ENCODE measurements around the gene ODAD2.

Gene ODAD2

DNA sequence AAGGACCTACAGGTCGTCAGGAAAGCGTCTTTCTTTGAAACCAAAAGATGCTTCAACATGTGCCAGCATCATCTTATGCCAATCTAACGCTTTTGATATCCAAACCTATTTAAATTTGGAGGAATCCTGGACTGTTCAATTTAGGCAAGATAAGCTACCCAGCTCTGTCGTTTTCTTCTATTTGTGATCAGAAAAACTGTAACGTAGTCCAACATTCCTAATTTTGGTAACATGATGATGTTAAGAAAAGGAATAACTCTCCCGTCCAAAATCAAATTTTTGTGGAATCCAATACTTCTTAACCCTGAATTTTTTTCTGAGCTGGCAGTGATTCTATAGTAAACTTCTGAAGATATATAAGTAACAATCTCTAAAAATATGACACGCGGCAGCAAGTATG, 160.0 kb downstream of the ODAD2 start:
- no peak for DNase-seq (ENCODE audit: low read depth)

DNA sequence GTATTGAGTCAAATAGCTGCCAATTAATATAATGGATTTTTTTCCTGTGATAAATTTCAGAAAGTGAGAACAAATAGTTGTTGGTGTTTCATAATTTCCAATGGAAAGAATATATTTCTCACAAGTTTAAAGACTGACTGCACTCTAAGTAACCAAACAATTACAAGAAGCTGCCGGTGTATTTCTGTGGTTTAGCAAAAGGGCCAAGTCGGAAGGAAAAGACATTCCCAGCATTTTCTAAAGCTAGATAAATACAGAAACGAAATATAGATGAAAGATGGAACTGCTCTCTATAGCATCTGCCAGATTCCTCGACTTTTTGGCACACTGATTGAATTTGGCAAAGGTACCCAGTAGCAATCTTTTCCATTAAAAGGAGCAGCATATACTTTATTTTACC, 160.5 kb downstream of the ODAD2 start:
- no peak for DNase-seq (ENCODE audit: low read depth)

GRCh38 chr10:27834476-27834875, 164.4 kb downstream of the ODAD2 start:
- no peak for DNase-seq (ENCODE audit: low read depth)

DNA sequence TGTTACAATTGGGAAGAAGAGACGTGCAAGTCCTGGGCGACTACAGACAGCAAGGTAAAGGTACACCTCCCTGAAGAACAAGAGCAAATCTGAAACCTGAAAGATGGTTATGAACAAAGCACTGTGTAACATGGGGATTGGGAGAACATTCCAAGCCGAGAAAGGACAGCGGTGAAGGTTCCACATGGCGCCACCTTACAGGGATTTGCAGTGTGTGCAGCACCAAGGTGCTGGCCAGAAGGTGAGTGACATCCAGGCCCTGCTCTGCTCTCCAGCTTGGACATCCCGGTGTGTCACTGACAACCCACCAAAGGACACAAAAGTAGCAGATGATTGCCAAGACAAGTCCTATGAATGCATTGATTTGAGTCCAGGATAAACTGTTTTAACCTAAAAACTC, 165.1 kb downstream of the ODAD2 start:
- no peak for DNase-seq (ENCODE audit: low read depth)

GRCh38 chr10:27832826-27833225, 166.1 kb downstream of the ODAD2 start:
- no peak for DNase-seq (ENCODE audit: low read depth)

DNA sequence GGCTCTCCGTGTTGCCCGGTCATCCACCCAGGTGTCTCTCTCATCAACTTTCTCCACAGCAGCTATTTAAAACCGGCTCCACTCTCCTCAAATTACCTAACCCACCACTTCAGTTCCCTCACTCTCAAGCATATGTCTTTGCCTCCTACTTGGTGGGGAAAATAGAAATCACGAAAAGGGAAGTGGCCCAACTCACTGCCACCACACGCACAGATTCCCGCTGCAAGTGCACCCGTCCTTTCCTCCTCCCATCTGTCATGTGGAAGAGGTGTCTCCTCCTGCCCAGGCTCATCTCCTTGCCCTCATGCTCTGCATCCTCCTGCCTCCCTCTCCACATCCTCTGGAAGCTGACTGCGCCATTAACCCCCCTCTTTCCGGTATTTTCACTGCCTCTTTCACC, 172.5 kb downstream of the ODAD2 start:
- DNase-seq (ENCODE audit: low read depth) = no peak

DNA sequence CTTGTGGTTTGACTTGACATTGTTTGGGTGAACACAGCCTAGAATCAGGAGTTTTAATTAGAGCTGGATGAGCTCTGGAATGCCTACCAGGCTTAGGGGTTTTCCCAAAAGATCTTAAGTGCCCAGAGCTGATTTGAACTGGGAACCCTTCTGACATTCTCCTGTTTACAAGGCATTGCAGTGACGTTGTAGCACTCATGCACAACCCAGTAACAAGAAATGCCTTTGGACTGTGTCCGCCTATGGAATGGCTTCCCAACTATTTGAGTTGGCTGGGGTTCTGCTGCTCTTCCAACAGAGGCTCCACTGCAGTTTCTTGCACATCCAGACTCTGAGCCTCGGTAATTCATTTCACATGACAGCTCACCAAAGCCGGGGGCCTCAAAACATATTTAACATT, 176.6 kb downstream of the ODAD2 start:
- DNase-seq (ENCODE audit: low read depth) = no peak

GRCh38 chr10:27820637-27821036, 178.2 kb downstream of the ODAD2 start:
- DNase-seq (ENCODE audit: low read depth) = no peak

DNA sequence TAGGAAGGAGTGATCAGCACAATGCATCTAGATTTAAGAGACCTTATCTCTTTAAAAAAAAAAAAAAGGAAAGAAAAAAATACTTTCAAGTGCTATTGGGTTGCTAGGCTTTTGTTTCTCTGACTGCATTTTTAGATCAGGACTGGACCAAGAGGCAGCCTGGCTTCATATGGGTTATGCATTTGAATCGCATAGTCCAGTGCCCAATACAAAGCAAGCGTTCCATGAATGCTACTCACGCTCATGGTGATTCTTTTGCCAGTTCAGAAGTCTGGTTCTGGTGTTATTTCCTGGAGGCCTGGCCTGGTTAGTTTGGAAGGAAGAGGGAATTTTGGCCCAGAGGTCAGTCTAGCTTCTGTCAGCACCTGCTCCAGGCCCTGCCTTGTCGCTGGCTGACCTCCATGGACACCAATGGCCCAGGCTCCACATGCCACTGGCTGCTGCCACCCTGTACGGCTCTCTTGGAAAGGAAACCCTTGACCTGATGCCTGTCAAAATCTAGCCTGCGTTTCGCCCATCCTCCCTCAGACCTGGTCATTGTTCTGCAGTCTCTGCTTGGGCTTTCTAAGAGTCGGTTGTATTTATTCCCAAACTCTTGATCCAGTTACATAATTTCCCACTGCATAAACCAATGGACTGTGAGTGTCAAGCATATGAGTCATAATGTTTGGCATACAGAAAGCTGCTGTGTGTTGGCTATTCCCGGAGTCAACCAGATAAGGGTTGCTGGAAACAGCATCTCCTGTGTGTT, 178.9 kb downstream of the ODAD2 start:
- DNase-seq (ENCODE audit: low read depth) = no peak

GRCh38 chr10:27816320-27816719, 182.6 kb downstream of the ODAD2 start:
- DNase-seq (ENCODE audit: low read depth) = no peak

GRCh38 chr10:27815846-27816245, 183.0 kb downstream of the ODAD2 start:
- DNase-seq (ENCODE audit: low read depth) = no peak

DNA sequence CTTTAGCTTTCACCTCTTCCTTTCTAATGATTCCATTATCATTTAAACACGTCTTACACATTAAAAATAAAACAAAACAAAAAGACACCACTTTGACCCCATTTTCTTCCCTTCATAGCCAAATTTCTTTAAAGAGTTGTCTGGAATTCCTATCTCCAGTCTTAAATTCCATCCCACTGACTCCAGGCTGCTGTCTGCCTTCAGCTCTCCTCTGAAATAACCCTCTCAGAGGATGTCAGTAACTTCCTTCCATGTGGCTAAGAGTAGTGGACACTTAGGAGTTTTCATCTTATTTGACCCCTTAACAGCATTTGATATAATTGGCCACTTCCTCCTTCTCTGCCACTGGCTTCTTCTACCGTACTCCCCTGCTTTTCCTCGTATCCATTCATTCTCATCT, 183.6 kb downstream of the ODAD2 start:
- DNase-seq (ENCODE audit: low read depth) = no peak

GRCh38 chr10:27805180-27805579, 193.7 kb downstream of the ODAD2 start:
- no peak for DNase-seq (ENCODE audit: low read depth)

DNA sequence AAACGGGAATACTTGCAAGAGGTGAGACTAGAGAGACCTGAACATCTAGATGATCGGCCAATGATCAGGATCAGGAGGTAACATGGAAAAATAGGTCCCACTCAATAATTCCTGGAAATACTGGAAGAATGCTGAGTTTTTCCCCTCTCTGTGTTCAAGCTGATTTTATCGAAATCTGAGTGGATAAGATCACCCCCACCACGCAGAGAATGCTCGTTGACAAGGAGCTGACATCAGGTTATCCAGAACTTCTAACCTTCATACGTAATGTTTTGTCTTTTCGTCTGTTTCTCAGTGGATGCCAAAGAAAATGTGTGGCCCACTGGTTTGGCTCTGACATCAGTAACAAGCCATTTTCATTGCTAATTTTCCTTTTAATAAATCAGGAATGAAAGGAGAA, 194.7 kb downstream of the ODAD2 start:
- DNase-seq (ENCODE audit: low read depth) = no peak

GRCh38 chr10:27801171-27801785, 197.6 kb downstream of the ODAD2 start:
- no peak for DNase-seq (ENCODE audit: low read depth)

- no peak for DNase-seq (ENCODE audit: low read depth)
Measured at GRCh38 chr10:27799046-27799445, 199.8 kb downstream of the ODAD2 start.

DNA sequence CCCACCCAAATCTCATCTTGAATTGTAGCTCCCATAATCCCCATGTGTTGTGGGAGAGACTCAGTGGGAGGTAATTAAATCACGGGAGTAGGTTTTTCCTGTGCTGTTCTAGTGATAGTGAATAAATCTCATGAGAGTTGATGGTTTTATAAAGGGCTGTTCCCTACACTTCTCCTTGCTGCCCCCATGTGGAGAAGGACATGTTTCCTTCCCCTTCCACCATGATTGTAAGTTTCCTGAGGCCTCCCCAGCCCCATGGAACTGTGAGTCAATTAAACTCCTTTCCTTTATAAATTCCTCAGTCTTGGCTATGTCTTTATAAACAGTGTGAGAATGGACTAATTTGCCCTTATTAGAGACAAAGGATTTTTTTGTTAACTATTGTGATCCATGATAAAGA, 204.7 kb downstream of the ODAD2 start:
- DNase-seq (ENCODE audit: low read depth) = no peak

DNA sequence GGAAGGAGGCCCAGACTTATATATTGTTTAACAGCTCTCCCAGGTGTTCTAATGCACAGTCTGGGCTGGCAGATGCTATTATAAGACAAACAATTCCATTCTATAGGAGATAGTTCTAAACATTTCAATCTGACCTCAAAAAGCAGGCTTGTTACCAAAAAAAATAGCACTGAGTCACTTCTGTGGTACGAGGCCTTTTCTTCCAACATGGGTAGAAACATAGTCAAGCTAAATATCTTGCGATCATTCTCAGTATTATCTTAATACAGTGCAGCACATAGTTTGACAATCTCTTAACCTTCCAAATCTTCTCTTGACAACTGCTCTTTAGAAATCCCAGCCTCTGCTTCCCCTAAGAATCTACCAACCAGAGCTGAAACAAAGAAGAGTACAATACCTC, 206.7 kb downstream of the ODAD2 start:
- no peak for DNase-seq (ENCODE audit: low read depth)

DNA sequence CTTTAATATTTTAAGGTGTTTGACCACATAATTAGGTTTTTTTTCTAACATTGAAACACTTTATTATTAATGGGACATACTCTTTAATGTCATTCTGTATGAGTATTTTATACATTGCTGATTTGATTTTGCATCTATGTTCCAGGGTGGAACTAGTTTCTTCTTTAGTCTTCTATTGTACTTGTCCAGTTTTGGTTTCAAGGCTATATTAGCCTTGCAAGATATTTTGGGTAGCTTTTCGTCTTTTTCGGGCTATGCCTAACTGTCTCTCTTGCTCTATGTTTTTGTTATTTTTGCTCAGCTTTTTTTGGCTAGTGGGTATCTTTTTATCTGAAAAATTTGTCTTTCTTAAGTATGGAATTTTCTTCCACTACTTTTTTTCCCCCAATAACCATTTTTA, 214.6 kb downstream of the ODAD2 start:
- DNase-seq (ENCODE audit: low read depth) = no peak

DNA sequence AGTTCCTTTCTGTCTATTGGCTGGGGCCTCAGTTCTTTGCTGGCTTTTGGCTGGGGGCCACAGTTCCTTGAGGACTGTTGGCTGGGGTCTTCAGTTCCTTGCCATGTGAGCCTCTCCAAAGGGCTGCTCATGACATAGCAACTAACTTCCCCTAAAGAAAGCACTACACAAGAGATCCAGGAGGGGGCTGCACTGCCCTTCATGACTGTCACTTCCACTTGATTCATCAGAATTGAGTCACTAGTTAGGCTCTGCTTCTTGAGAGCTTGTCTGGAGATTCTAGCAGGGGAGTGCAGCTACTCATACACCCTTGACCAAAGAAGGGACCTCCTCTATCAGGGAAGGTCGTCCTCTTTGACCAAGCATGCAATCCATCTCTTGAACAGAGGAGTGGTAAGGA, 215.2 kb downstream of the ODAD2 start:
- DNase-seq (ENCODE audit: low read depth) = no peak

DNA sequence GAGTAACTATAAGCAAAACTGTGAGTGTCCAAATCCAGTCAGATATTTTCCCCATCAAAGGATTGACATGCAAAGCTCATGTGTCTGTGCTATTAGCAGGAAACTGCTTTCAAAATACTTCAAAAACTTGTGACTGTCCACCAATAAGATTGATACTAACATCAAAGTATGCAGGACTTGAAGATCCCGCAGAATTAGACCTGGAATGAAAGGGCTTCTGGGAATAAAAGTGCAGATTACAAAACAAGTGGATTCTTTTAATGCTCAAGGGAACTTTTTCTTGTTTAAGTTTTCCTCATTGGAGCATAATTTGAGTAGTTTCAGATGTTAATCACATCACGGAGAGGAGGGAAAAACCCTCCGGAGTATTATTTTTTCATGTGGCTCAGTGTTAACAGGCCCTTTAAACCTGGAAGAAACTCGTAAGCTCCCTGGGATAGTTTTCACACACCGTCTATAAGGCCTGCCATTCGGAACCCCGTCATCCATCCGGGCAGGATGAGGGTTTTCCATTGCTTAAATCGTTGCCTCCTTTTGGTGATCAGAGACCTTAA, 219.3 kb downstream of the ODAD2 start:
- no peak for DNase-seq (ENCODE audit: low read depth)

GRCh38 chr10:27774831-27775230, 224.0 kb downstream of the ODAD2 start:
- no peak for DNase-seq (ENCODE audit: low read depth)

DNA sequence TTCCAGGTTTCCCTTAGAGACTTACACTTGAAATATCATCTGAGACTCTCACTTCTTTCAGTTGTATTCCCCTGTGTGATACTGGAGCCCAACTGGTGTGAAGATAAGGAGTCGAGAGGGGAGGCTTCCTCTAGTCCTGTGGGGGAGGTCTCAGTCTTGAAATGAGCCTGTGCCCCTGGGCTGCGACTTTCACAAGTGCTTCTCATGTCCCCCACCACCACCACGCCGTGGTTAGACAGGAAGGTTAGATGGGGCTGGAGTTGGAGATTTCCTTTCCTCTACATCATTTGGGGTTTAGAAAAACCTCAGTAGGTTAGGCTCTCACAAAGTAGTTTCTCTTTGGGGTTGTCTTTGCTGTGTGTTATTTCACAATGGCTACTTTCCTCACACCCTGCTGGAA, 227.6 kb downstream of the ODAD2 start:
- DNase-seq (ENCODE audit: low read depth) = no peak

- no peak for DNase-seq (ENCODE audit: low read depth)
Measured at GRCh38 chr10:27770181-27770580, 228.7 kb downstream of the ODAD2 start.
